Colonic mucosa (tissue), 4 donors: ENCODE data around the gene OR1L4. TPM values are rescaled to one million over a fixed set of nuclear protein-coding genes. Genes with fewer than 3 reads are reported as not detected.

ENCODE experiments used
- DNase-seq: peaks from one replicate; pipeline ENCODE4 v3.0.0-alpha.2; 2020
- H3K27ac ChIP-seq: fragments of 200-600 bp; one replicate; pipeline ENCODE4 v1.8.0; 2021
- H3K27me3 ChIP-seq: fragments of 200-600 bp; one replicate; pipeline ENCODE4 v1.8.0; 2021
- H3K36me3 ChIP-seq: fragments of 200-600 bp; one replicate; pipeline ENCODE4 v1.8.0; 2021
- H3K4me1 ChIP-seq: fragments of 200-600 bp; one replicate; pipeline ENCODE4 v1.8.0; 2021; ENCODE audit warnings: mild to moderate bottlenecking
- H3K4me3 ChIP-seq: fragments of 200-600 bp; one replicate; pipeline ENCODE4 v1.8.0; 2021
- H3K9ac ChIP-seq, 2 donors: one replicate each; pipeline ENCODE4 v1.7.0; 2013; ENCODE audit warnings: control low read depth in 2 of 2, low read depth in 2 of 2, low read length in 2 of 2
- H3K9me3 ChIP-seq: fragments of 200-600 bp; one replicate; pipeline ENCODE4 v1.8.0; 2021
- intact Hi-C: fragments of 100-400 bp; cut with DNase I; formaldehyde crosslinking; loops from one replicate; pipeline ENCODE4 v1.14.1; 2022
- total RNA-seq, 2 donors: library from RNA; stranded (reverse); fragmentation: NEBNext Ultra II Directional in 1 of 2; extraction: Animal tissue kit (Norgen Biotek cat#: 25700) in 1 of 2; gene quantifications; one replicate each; pipeline ENCODE4 v1.2.1, GENCODE V29; 2021
- TF ChIP-seq, protein P1 (sequence below): fragments of 200-600 bp; IDR thresholded peaks from one replicate; pipeline ENCODE4 v1.8.0; 2022; ENCODE audit warnings: antibody characterized with exemption, mild to moderate bottlenecking
- donor health status: healthy.
- donor health status: DM: no; HTN: no; CAD: no.
- donor health status: DM: no; HTN: no; CAD: no.

OR1L4 gene, protein sequence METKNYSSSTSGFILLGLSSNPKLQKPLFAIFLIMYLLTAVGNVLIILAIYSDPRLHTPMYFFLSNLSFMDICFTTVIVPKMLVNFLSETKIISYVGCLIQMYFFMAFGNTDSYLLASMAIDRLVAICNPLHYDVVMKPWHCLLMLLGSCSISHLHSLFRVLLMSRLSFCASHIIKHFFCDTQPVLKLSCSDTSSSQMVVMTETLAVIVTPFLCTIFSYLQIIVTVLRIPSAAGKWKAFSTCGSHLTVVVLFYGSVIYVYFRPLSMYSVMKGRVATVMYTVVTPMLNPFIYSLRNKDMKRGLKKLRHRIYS
- not detected for total RNA-seq

DNA sequence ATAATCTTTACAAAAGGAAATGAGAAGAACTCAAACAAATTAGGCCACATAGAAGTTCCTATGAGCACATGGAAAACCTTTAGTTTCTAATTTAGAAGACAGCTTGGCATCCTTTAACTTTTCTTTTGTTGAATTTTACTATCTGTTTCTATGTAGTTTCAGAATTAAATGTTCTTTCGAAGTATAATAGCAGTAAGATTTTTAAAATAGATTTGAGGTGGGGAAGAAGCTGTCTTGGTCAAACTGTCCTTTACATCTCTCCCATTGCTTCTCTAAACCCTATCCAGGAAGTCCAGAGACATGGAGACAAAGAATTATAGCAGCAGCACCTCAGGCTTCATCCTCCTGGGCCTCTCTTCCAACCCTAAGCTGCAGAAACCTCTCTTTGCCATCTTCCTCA is at the start of gene OR1L4:
Gene OR1L4, plus strand, starts transcription at position 301 of the 400 bp plus-strand sequence. Its CDS starts 0 bp downstream, at position 301.
- H3K36me3 ChIP-seq: no peaks in the 10 kb centered on the region
- intact Hi-C loops: no loop called here
- no peak within 1 kb of the TSS for H3K4me3 ChIP-seq
- no peak within 1 kb of the TSS for H3K27ac ChIP-seq
- no peak for DNase-seq
- TF ChIP-seq, protein P1, sequence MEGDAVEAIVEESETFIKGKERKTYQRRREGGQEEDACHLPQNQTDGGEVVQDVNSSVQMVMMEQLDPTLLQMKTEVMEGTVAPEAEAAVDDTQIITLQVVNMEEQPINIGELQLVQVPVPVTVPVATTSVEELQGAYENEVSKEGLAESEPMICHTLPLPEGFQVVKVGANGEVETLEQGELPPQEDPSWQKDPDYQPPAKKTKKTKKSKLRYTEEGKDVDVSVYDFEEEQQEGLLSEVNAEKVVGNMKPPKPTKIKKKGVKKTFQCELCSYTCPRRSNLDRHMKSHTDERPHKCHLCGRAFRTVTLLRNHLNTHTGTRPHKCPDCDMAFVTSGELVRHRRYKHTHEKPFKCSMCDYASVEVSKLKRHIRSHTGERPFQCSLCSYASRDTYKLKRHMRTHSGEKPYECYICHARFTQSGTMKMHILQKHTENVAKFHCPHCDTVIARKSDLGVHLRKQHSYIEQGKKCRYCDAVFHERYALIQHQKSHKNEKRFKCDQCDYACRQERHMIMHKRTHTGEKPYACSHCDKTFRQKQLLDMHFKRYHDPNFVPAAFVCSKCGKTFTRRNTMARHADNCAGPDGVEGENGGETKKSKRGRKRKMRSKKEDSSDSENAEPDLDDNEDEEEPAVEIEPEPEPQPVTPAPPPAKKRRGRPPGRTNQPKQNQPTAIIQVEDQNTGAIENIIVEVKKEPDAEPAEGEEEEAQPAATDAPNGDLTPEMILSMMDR: no peak
- H3K9ac ChIP-seq: no peak within 1 kb of the TSS
- H3K4me1 ChIP-seq: no peaks in the 10 kb centered on the region
- H3K9me3 ChIP-seq: no peaks in the 10 kb centered on the region
- H3K27me3 ChIP-seq: no peaks in the 10 kb centered on the region

DNA sequence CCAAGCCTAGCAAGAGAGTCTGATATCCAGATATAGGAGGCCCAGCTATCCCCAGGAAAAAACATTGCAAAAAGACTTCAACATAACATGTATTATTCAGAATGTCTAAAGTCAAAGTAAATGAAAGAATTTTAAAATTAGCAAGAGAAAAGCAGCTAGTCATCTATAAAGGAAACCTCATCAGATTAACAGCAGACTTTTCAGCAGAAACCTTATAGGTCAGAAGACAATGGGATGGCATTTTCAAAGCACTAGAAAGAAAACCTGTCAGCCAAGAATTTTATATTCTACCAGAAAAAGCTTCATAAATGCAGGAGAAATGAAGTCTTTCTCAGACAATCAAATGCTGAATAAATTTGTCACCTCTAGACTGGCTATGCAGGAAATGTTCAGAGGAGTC is 38.9 kb upstream of the OR1L4 start:
- no peaks in the 10 kb centered on the region for H3K4me1 ChIP-seq
- DNase-seq: no peak
- no peak overlapping the region for H3K9ac ChIP-seq
- no peaks in the 10 kb centered on the region for H3K27me3 ChIP-seq
- no peak overlapping the region for H3K27ac ChIP-seq
- no peaks in the 10 kb centered on the region for H3K36me3 ChIP-seq
- no peaks in the 10 kb centered on the region for H3K9me3 ChIP-seq
- H3K4me3 ChIP-seq: no peak overlapping the region
- intact Hi-C loops: no loop called here
- TF ChIP-seq, protein P1: no peak

DNA sequence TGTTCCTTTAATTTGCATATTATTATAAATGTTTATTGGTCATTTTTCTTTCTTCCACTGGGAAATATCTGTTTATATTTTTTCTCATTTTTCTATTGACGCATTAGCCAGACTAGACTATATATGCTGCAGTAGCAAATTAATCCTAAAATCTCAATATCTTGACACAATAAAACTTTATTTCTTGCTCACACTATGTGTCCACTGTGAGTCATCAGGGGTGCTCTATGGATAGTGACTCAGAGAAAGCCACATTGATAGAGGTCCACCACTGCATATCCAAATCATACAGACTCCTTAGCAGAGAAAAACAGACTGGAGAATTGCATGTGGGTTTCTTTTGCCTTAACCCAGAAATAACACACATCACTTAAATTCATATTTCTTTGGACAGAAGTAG is 28.1 kb upstream of the OR1L4 start:
- Histone ChIP-seq H3K9me3 (no peaks in the 10 kb centered on the region), H3K4me1 (no peaks in the 10 kb centered on the region), H3K27me3 (no peaks in the 10 kb centered on the region), H3K27ac (no peak overlapping the region), H3K4me3 (no peak overlapping the region), H3K36me3 (no peaks in the 10 kb centered on the region), H3K9ac (no peak overlapping the region)
- intact Hi-C loops: no loop called here
- no peak for DNase-seq
- TF ChIP-seq, protein P1: no peak

DNA sequence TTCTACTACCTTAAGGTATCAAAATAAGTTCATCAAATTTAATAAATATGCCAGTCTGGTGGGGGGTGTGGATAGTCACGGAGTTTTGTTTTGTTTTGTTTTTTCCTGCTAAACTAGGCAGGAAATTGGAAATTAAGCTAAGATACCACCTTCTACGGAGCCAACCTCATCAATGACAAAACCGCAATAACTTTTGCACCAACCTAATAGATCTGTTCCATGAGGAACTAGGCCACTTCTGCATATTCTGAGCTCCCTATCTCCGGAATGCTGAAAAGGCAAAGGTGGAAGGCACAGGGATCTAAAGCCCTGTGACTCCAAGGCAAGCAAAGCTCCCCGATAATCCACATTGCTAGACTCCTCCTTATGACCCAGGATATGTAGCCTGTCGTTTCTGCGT is 5.8 kb upstream of the OR1L4 start:
- H3K4me1 ChIP-seq: no peaks in the 10 kb centered on the region
- H3K27me3 ChIP-seq: no peaks in the 10 kb centered on the region
- H3K27ac ChIP-seq: no peak overlapping the region
- intact Hi-C loops: no loop called here
- TF ChIP-seq, protein P1: no peak
- H3K9ac ChIP-seq: no peak overlapping the region
- DNase-seq: no peak
- H3K4me3 ChIP-seq: no peak overlapping the region
- no peaks in the 10 kb centered on the region for H3K36me3 ChIP-seq
- no peaks in the 10 kb centered on the region for H3K9me3 ChIP-seq

DNA sequence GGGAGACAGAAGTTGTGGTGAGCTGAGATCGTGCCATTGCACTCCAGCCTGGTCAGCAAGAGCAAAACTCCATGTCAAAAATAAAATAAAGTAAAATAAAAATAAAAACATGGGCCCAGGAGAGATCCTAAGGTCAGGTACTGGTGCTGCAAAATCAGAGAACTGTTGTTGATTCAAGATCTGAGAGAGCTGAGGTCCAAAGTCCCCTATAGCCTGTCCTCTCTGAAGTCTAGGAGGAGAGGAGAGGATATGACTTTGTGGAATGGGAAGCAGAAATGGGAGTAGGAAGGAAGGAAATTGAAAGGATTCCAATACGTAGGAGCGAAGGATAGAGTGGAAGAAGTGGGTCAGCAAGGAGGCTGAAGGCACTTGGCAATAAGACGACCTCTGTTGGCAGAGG is 4.6 kb upstream of the OR1L4 start:
- H3K36me3 ChIP-seq: no peaks in the 10 kb centered on the region
- no peak overlapping the region for H3K9ac ChIP-seq
- DNase-seq: no peak
- no peak overlapping the region for H3K4me3 ChIP-seq
- no peaks in the 10 kb centered on the region for H3K9me3 ChIP-seq
- H3K27ac ChIP-seq: no peak overlapping the region
- H3K27me3 ChIP-seq: no peaks in the 10 kb centered on the region
- intact Hi-C loops: no loop called here
- TF ChIP-seq, protein P1: no peak
- no peaks in the 10 kb centered on the region for H3K4me1 ChIP-seq
